ENCODE results near the gene DNAJA1. TPM values are rescaled to one million over a fixed set of nuclear protein-coding genes. Genes with fewer than 3 reads are reported as not detected.

Gene DNAJA1
- total RNA-seq, 2 donors from 2014 or later, result 60.5 to 112 TPM

GRCh38 chr9:33076046-33077004, 51.3 kb downstream of the DNAJA1 start, which contains the start of gene SMU1:
SMU1 (minus strand) TSS chr9:33076674; CDS start chr9:33076608, 66 bp downstream.
- peak; percentile 86 for ATAC-seq (ENCODE audit: insufficient number of reproducible peaks, low FRiP score, low read depth)
- Histone ChIP-seq H3K4me3 (peak within 1 kb of the TSS; percentile 84), H3K4me1 (ENCODE audit: control insufficient read depth in 1 of 2, low read depth in 2 of 2) (peaks cover 11 to 27% of the 10 kb centered on the region in 2 donors), H3K27ac (peak within 1 kb of the TSS; percentile 92), H3K9me3 (no peaks in the 10 kb centered on the region), H3K36me3 (peaks cover 20% of the 10 kb centered on the region), H3K27me3 (replicated peaks; ENCODE audit: insufficient read depth) (no peaks in the 10 kb centered on the region)
- no peak for TF ChIP-seq CTCF (IDR thresholded peaks at IDR 0.05)
- DNase-seq (ENCODE audit: low spot score), result peak; percentile 91

- ATAC-seq (ENCODE audit: insufficient number of reproducible peaks, low FRiP score, low read depth) (no peak), DNase-seq (ENCODE audit: low spot score) (no peak)
- H3K27ac ChIP-seq, result peak overlapping the region; percentile 14 to 54
- no peak overlapping the region for H3K4me3 ChIP-seq
- peaks cover 25 to 45% of the 10 kb centered on the region in 2 donors for H3K4me1 ChIP-seq (ENCODE audit: control insufficient read depth in 1 of 2, low read depth in 2 of 2)
- no peaks in the 10 kb centered on the region for H3K9me3 ChIP-seq
- no peaks in the 10 kb centered on the region for H3K36me3 ChIP-seq
- TF ChIP-seq CTCF (IDR thresholded peaks at IDR 0.05), result no peak
- H3K27me3 ChIP-seq (replicated peaks; ENCODE audit: insufficient read depth), result no peaks in the 10 kb centered on the region
These were observed 55.5 kb downstream of the DNAJA1 start for GRCh38 chr9:33080534-33080933.

- ATAC-seq (ENCODE audit: insufficient number of reproducible peaks, low FRiP score, low read depth) (peak; percentile 76), DNase-seq (ENCODE audit: low spot score) (peak; percentile 49)
- Histone ChIP-seq H3K36me3 (no peaks in the 10 kb centered on the region), H3K9me3 (no peaks in the 10 kb centered on the region), H3K4me1 (ENCODE audit: control insufficient read depth in 1 of 2, low read depth in 2 of 2) (peaks cover 21 to 40% of the 10 kb centered on the region in 2 donors), H3K4me3 (peak overlapping the region; percentile 25), H3K27ac (peak overlapping the region; percentile 14 to 54), H3K27me3 (replicated peaks; ENCODE audit: insufficient read depth) (no peaks in the 10 kb centered on the region)
- TF ChIP-seq CTCF (IDR thresholded peaks at IDR 0.05), result peak; percentile 80
These were observed 56.2 kb downstream of the DNAJA1 start for GRCh38 chr9:33081128-33081851.

GRCh38 chr9:33082128-33082527, 57.1 kb downstream of the DNAJA1 start:
- Histone ChIP-seq H3K27me3 (replicated peaks; ENCODE audit: insufficient read depth) (no peaks in the 10 kb centered on the region), H3K4me1 (ENCODE audit: control insufficient read depth in 1 of 2, low read depth in 2 of 2) (peaks cover 20 to 35% of the 10 kb centered on the region in 2 donors), H3K9me3 (no peaks in the 10 kb centered on the region), H3K27ac (peak overlapping the region; percentile 49 to 54), H3K36me3 (no peaks in the 10 kb centered on the region), H3K4me3 (no peak overlapping the region)
- DNase-seq (ENCODE audit: low spot score) (no peak), ATAC-seq (ENCODE audit: insufficient number of reproducible peaks, low FRiP score, low read depth) (no peak)
- no peak for TF ChIP-seq CTCF (IDR thresholded peaks at IDR 0.05)
